ENCODE measurements around the gene RAP2B. TPM values are rescaled to one million over a fixed set of nuclear protein-coding genes. Genes with fewer than 3 reads are reported as not detected.

RAP2B gene
- total and polyA plus RNA-seq, 2 of the 13 experiments (the other 11 are each of a cell fraction or from before 2014, with no cell fraction given) = 6.4 to 7.1 TPM

DNA sequence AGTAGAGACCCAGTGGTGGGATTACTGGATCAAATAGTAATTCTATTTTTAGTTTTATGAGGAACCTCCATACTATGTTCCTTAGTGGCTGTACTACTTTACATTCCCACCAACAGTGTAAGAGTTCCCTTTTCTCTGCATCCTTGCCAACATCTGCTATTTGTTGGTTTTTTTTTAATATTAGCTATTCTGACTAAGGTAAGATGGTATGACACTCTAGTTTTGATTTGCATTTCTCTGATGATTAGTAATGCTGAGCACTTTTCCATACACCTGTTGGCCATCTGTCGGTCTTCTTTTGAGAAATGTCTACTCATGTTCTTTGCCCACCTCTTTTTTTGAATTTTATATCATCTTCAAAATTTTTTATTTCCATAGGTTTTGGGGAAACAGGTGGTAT, 34.2 kb upstream of the RAP2B start:
- H4K20me1 ChIP-seq (ENCODE audit: insufficient read depth, low read length) = no peaks in the 10 kb centered on the region
- H3K79me2 ChIP-seq (ENCODE audit: insufficient read depth, low read length) = no peaks in the 10 kb centered on the region
- WGBS (ENCODE audit: low lambda C conversion rate) = 6% methylated on average over 1 of the region's 1 CpG
- ChIA-PET CTCF (ENCODE audit: low intra/inter-chr PET ratio, low total read pairs) (no interaction called here), POLR2A (no interaction called here)
- no peak overlapping the region for H3K4me3 ChIP-seq (replicated peaks in 1 of 3; ENCODE audit: insufficient read depth in 1 of 3, low read depth in 2 of 3, low read length in 3 of 3)
- TF ChIP-seq SP4 (CRISPR knock-in tag; IDR thresholded peaks at IDR 0.05) (no peak), AGO2 (optimal IDR thresholded peaks at IDR 0.05; ENCODE audit: low read depth, low read length) (no peak), ELF3 (CRISPR knock-in tag; IDR thresholded peaks at IDR 0.05) (no peak), ZNF546 (CRISPR knock-in tag; conservative IDR thresholded peaks at IDR 0.05) (no peak), ZNF792 (CRISPR knock-in tag; IDR thresholded peaks at IDR 0.05) (no peak), ZMYM4 (CRISPR knock-in tag; IDR thresholded peaks at IDR 0.05) (no peak), KAT7 (CRISPR knock-in tag; IDR thresholded peaks at IDR 0.05; ENCODE audit: borderline replicate concordance) (no peak), ZFP82 (CRISPR knock-in tag; IDR thresholded peaks at IDR 0.05; ENCODE audit: borderline replicate concordance) (no peak)
- intact Hi-C loops (cut with micrococcal nuclease; ENCODE audit: unreplicated experiment) (no loop called here), in situ Hi-C loops (cut with HindIII; ENCODE audit: extremely low pct_ligation_motif_present, low pct_unique_long_range_greater_than_20kb) (no loop called here)
- FAIRE-seq = no peak
- no peaks in the 10 kb centered on the region for H3K36me3 ChIP-seq (replicated peaks in 1 of 2; ENCODE audit: control insufficient read depth in 1 of 2, insufficient read depth in 2 of 2, low read length in 2 of 2)
- no TSS peak for BruUV-seq (replicated peaks)
- H3K9ac ChIP-seq (ENCODE audit: insufficient read depth, low read depth, low read length) = no peak overlapping the region
- H3K4me2 ChIP-seq (ENCODE audit: low read depth, low read length) = no peak overlapping the region
- H3K4me1 ChIP-seq (ENCODE audit: insufficient read depth, low read length) = no peaks in the 10 kb centered on the region
- no peak for DNase-seq (ENCODE audit: low spot score)
- H2AFZ ChIP-seq (ENCODE audit: low read length) = no peak overlapping the region
- no peaks in the 10 kb centered on the region for H3K9me3 ChIP-seq (ENCODE audit: low read length)
- H3K27me3 ChIP-seq (ENCODE audit: control insufficient read depth in 1 of 2, insufficient read depth in 2 of 2, low read length in 2 of 2) = no peaks in the 10 kb centered on the region
- no peak for ATAC-seq
- no peak overlapping the region for H3K27ac ChIP-seq (ENCODE audit: extremely low read length, insufficient read depth, low read length)

DNA sequence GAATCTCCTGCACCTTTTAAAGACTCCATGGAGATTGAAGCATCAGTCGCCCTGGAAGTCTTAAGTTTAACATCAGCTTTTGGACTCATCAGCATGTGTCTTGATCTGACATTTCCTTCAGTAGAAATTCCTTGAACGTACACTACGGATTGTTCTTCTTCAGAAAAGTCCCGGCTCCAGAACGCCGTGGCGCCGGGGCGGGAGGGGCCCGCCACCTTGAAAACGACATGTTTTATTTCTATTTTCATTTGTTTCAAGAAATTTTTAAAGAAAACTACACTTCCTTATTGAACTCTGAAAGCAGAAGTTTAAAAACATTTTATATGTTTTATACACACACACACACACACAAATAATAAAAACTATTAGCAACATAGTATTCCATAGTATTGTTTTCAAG, 32.6 kb upstream of the RAP2B start:
- POLR2A ChIA-PET = no interaction called here
- in situ Hi-C loops (cut with HindIII; ENCODE audit: extremely low pct_ligation_motif_present, low pct_unique_long_range_greater_than_20kb) = no loop called here
- Histone ChIP-seq H3K4me1 (ENCODE audit: insufficient read depth, low read length) (no peaks in the 10 kb centered on the region), H3K79me2 (ENCODE audit: insufficient read depth, low read length) (no peaks in the 10 kb centered on the region), H3K27me3 (ENCODE audit: control insufficient read depth in 1 of 2, insufficient read depth in 2 of 2, low read length in 2 of 2) (no peaks in the 10 kb centered on the region), H3K4me2 (ENCODE audit: low read depth, low read length) (no peak overlapping the region), H3K4me3 (replicated peaks in 1 of 3; ENCODE audit: insufficient read depth in 1 of 3, low read depth in 2 of 3, low read length in 3 of 3) (no peak overlapping the region), H3K36me3 (replicated peaks in 1 of 2; ENCODE audit: control insufficient read depth in 1 of 2, insufficient read depth in 2 of 2, low read length in 2 of 2) (no peaks in the 10 kb centered on the region), H3K9ac (ENCODE audit: insufficient read depth, low read depth, low read length) (no peak overlapping the region), H3K9me3 (ENCODE audit: low read length) (no peaks in the 10 kb centered on the region), H2AFZ (ENCODE audit: low read length) (no peak overlapping the region), H3K27ac (ENCODE audit: extremely low read length, insufficient read depth, low read length) (no peak overlapping the region), H4K20me1 (ENCODE audit: insufficient read depth, low read length) (no peaks in the 10 kb centered on the region)
- FAIRE-seq (no peak), ATAC-seq (no peak), DNase-seq (ENCODE audit: low spot score) (no peak)
- WGBS (ENCODE audit: low lambda C conversion rate) = 49% methylated on average over 11 of the region's 11 CpGs
- CTCF ChIA-PET (ENCODE audit: low intra/inter-chr PET ratio, low total read pairs) = no interaction called here
- no TSS peak for BruUV-seq (replicated peaks)
- intact Hi-C loops (cut with micrococcal nuclease; ENCODE audit: unreplicated experiment) = no loop called here
- TF ChIP-seq, protein P1, sequence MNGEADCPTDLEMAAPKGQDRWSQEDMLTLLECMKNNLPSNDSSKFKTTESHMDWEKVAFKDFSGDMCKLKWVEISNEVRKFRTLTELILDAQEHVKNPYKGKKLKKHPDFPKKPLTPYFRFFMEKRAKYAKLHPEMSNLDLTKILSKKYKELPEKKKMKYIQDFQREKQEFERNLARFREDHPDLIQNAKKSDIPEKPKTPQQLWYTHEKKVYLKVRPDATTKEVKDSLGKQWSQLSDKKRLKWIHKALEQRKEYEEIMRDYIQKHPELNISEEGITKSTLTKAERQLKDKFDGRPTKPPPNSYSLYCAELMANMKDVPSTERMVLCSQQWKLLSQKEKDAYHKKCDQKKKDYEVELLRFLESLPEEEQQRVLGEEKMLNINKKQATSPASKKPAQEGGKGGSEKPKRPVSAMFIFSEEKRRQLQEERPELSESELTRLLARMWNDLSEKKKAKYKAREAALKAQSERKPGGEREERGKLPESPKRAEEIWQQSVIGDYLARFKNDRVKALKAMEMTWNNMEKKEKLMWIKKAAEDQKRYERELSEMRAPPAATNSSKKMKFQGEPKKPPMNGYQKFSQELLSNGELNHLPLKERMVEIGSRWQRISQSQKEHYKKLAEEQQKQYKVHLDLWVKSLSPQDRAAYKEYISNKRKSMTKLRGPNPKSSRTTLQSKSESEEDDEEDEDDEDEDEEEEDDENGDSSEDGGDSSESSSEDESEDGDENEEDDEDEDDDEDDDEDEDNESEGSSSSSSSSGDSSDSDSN (CRISPR knock-in tag; IDR thresholded peaks at IDR 0.05) = no peak
- TF ChIP-seq ZNF143 (CRISPR knock-in tag; IDR thresholded peaks at IDR 0.05) (no peak), YEATS2 (CRISPR knock-in tag; IDR thresholded peaks at IDR 0.05; ENCODE audit: borderline replicate concordance) (no peak), ZNF160 (CRISPR knock-in tag; IDR thresholded peaks at IDR 0.05) (no peak), ZBTB1 (CRISPR knock-in tag; IDR thresholded peaks at IDR 0.05; ENCODE audit: borderline replicate concordance) (no peak), FOSL1 (CRISPR knock-in tag; IDR thresholded peaks at IDR 0.05; ENCODE audit: borderline replicate concordance) (no peak), PHF20 (CRISPR knock-in tag; IDR thresholded peaks at IDR 0.05) (no peak), SMAD1 (CRISPR knock-in tag; IDR thresholded peaks at IDR 0.05; ENCODE audit: borderline replicate concordance, low read depth) (no peak), SKI (IDR thresholded peaks at IDR 0.05; ENCODE audit: partially characterized antibody) (no peak), TRIM24 (CRISPR knock-in tag; IDR thresholded peaks at IDR 0.05) (no peak)
- TF ChIP-seq, protein P2, sequence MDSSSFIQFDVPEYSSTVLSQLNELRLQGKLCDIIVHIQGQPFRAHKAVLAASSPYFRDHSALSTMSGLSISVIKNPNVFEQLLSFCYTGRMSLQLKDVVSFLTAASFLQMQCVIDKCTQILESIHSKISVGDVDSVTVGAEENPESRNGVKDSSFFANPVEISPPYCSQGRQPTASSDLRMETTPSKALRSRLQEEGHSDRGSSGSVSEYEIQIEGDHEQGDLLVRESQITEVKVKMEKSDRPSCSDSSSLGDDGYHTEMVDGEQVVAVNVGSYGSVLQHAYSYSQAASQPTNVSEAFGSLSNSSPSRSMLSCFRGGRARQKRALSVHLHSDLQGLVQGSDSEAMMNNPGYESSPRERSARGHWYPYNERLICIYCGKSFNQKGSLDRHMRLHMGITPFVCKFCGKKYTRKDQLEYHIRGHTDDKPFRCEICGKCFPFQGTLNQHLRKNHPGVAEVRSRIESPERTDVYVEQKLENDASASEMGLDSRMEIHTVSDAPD (CRISPR knock-in tag; IDR thresholded peaks at IDR 0.05) = no peak
